IMR-90 (cell line): Measurements from ENCODE around the gene OR2T4. TPM values are rescaled to one million over a fixed set of nuclear protein-coding genes. Genes with fewer than 3 reads are reported as not detected.

Experiments used
- ATAC-seq: fragments of 200-7000 bp; cut with Tn5 transposase; 2 replicates; pipeline ENCODE4 v1.9.1; 2020; ENCODE audit warnings: low read depth, mild to moderate bottlenecking, moderate library complexity
- BruUV-seq: library from RNA; stranded (reverse); fragments of 400-500 nt; replicated peaks from 2 replicates; lab custom pipeline; 2021; lab: Mats Ljungman, UMichigan
- CTCF ChIA-PET: fragments of 300-600 bp; formaldehyde crosslinking; extraction: SDS; loops from one replicate; lab custom pipeline; 2021; ENCODE audit warnings: antibody characterized with exemption; lab: Yijun Ruan, JAX
- POLR2A ChIA-PET: fragments of 300-600 bp; sonication (Branson Sonifier 250); formaldehyde crosslinking; loops from one replicate; lab custom pipeline; 2022; ENCODE audit warnings: antibody characterized with exemption; ENCODE audit not compliant: unreplicated experiment; lab: Charles Lee
- DNase-seq: peaks from one replicate; pipeline ENCODE4 v3.0.0; 2013
- H2AFZ ChIP-seq: replicated peaks from 2 replicates; pipeline ENCODE3; 2013; ENCODE audit warnings: low read length, mild to moderate bottlenecking; ENCODE audit not compliant: poor library complexity
- H2AK5ac ChIP-seq: 2 replicates; pipeline ENCODE4 v1.6.1; 2013; ENCODE audit warnings: low read depth, low read length, inconsistent platforms
- H2AK9ac ChIP-seq: replicated peaks from 2 replicates; pipeline ENCODE3; 2013; ENCODE audit warnings: mild to moderate bottlenecking, low read depth, low read length, moderate library complexity; ENCODE audit not compliant: poor library complexity
- H2BK120ac ChIP-seq: 2 replicates; pipeline ENCODE4 v1.6.1; 2013; ENCODE audit warnings: low read depth, low read length, inconsistent platforms
- H2BK15ac ChIP-seq: 3 replicates; pipeline ENCODE4 v1.6.1; 2013; ENCODE audit warnings: low read depth, low read length, inconsistent platforms
- H2BK20ac ChIP-seq: 2 replicates; pipeline ENCODE4 v1.6.1; 2013; ENCODE audit warnings: low read depth, mild to moderate bottlenecking, inconsistent platforms, low read length, moderate library complexity
- H2BK5ac ChIP-seq: 2 replicates; pipeline ENCODE4 v1.6.1; 2013; ENCODE audit warnings: mild to moderate bottlenecking, low read depth, low read length, inconsistent platforms; ENCODE audit not compliant: poor library complexity, severe bottlenecking
- H3K14ac ChIP-seq: replicated peaks from 2 replicates; pipeline ENCODE4 v1.6.1; 2013; ENCODE audit warnings: low read depth, low read length, inconsistent platforms
- H3K18ac ChIP-seq: 2 replicates; pipeline ENCODE4 v1.6.1; 2013; ENCODE audit warnings: low read depth, low read length, control low read depth
- H3K23ac ChIP-seq: 2 replicates; pipeline ENCODE4 v1.6.1; 2013; ENCODE audit warnings: low read depth, low read length, inconsistent platforms
- H3K27ac ChIP-seq: 2 replicates; pipeline ENCODE4 v1.5.1; 2013; ENCODE audit warnings: mild to moderate bottlenecking, control low read depth, low read length; ENCODE audit not compliant: insufficient read depth
- H3K27me3 ChIP-seq: 2 replicates; pipeline ENCODE4 v1.6.1; 2013; ENCODE audit warnings: low read length; ENCODE audit not compliant: control insufficient read depth, insufficient read depth
- H3K36me3 ChIP-seq: 2 replicates; pipeline ENCODE4 v1.6.1; 2013; ENCODE audit warnings: low read length, mixed read lengths; ENCODE audit not compliant: control insufficient read depth, insufficient read depth
- H3K4ac ChIP-seq: 2 replicates; pipeline ENCODE4 v1.6.1; 2013; ENCODE audit warnings: low read depth, low read length, inconsistent platforms
- H3K4me1 ChIP-seq: 2 replicates; pipeline ENCODE4 v1.6.1; 2013; ENCODE audit warnings: low read length, mixed read lengths; ENCODE audit not compliant: control insufficient read depth, insufficient read depth
- H3K4me2 ChIP-seq: 2 replicates; pipeline ENCODE4 v1.6.1; 2013; ENCODE audit warnings: low read depth, mild to moderate bottlenecking, control low read depth, low read length, moderate library complexity
- H3K4me3 ChIP-seq: 2 replicates; pipeline ENCODE4 v1.5.1; 2013; ENCODE audit warnings: low read depth, mild to moderate bottlenecking, control low read depth, low read length, moderate library complexity; ENCODE audit not compliant: insufficient read depth
- H3K56ac ChIP-seq: 2 replicates; pipeline ENCODE4 v1.6.1; 2013; ENCODE audit warnings: low read length, inconsistent platforms; ENCODE audit not compliant: insufficient read depth; ENCODE audit errors: extremely low read depth
- H3K79me1 ChIP-seq, 2 experiments: 2 replicates each; pipeline ENCODE4 v1.6.1; 2013; ENCODE audit warnings: low read length in 2 of 2, inconsistent platforms in 1 of 2, low read depth in 1 of 2
- H3K9ac ChIP-seq: 2 replicates; pipeline ENCODE4 v1.6.1; 2013; ENCODE audit warnings: low read depth, low read length, control low read depth
- H3K9me1 ChIP-seq: 2 replicates; pipeline ENCODE4 v1.6.1; 2013; ENCODE audit warnings: low read length, inconsistent platforms; ENCODE audit not compliant: insufficient read depth
- H3K9me3 ChIP-seq: 2 replicates; pipeline ENCODE4 v1.6.1; 2013; ENCODE audit warnings: low read length; ENCODE audit not compliant: control insufficient read depth, insufficient read depth
- H4K20me1 ChIP-seq: 2 replicates; pipeline ENCODE4 v1.6.1; 2013; ENCODE audit warnings: low read length, inconsistent platforms; ENCODE audit not compliant: insufficient read depth
- H4K5ac ChIP-seq: 2 replicates; pipeline ENCODE4 v1.6.1; 2013; ENCODE audit warnings: mild to moderate bottlenecking, low read depth, low read length, control low read depth
- H4K8ac ChIP-seq, 2 experiments: 2 replicates each; pipeline ENCODE4 v1.6.1; 2013; ENCODE audit warnings: low read depth in 2 of 2, low read length in 2 of 2, control low read depth in 1 of 2, inconsistent platforms in 1 of 2
- H4K91ac ChIP-seq: 2 replicates; pipeline ENCODE4 v1.6.1; 2013; ENCODE audit warnings: low read depth, low read length, inconsistent platforms; ENCODE audit not compliant: insufficient read depth
- BHLHE40 ChIP-seq: fragments of 150-350 bp; IDR thresholded peaks from 2 replicates; pipeline ENCODE4 v1.6.1; 2016; ENCODE audit warnings: mild to moderate bottlenecking, low read depth, low read length
- CEBPB ChIP-seq: IDR thresholded peaks from 2 replicates; pipeline ENCODE4 v1.6.1; 2012; ENCODE audit warnings: low read depth, low read length, improper control_type of control experiment
- FOS ChIP-seq: fragments of 150-350 bp; IDR thresholded peaks from 2 replicates; pipeline ENCODE4 v1.6.1; 2016; ENCODE audit warnings: low read depth, low read length
- MAZ ChIP-seq: IDR thresholded peaks from 2 replicates; pipeline ENCODE4 v1.6.1; 2012; ENCODE audit warnings: low read depth, mild to moderate bottlenecking, low read length, improper control_type of control experiment, moderate library complexity, borderline replicate concordance
- MXI1 ChIP-seq: IDR thresholded peaks from 2 replicates; pipeline ENCODE4 v1.6.1; 2012; ENCODE audit warnings: low read depth, mild to moderate bottlenecking, low read length, moderate library complexity, borderline replicate concordance
- NFE2L2 ChIP-seq: fragments of 150-350 bp; IDR thresholded peaks from 2 replicates; pipeline ENCODE4 v1.6.1; 2016; ENCODE audit warnings: low read depth, mild to moderate bottlenecking, low read length
- POLR2A ChIP-seq: IDR thresholded peaks from 2 replicates; pipeline ENCODE4 v1.6.1; 2012; ENCODE audit warnings: mild to moderate bottlenecking, low read depth, low read length
- RAD21 ChIP-seq: IDR thresholded peaks from 2 replicates; pipeline ENCODE4 v1.6.1; 2012; ENCODE audit warnings: low read length, improper control_type of control experiment
- RCOR1 ChIP-seq: IDR thresholded peaks from 2 replicates; pipeline ENCODE4 v1.6.1; 2012; ENCODE audit warnings: mild to moderate bottlenecking, low read length, improper control_type of control experiment; ENCODE audit not compliant: insufficient replicate concordance
- RFX5 ChIP-seq: IDR thresholded peaks from 2 replicates; pipeline ENCODE4 v1.8.0; 2012; ENCODE audit warnings: low read depth, mild to moderate bottlenecking, low read length, moderate library complexity
- SMC3 ChIP-seq: fragments of 150-350 bp; IDR thresholded peaks from 2 replicates; pipeline ENCODE4 v1.6.1; 2016; ENCODE audit warnings: low read depth, mild to moderate bottlenecking, antibody characterized with exemption, low read length, moderate library complexity
- dilution Hi-C: fragments of 300-500 bp; cut with HindIII; formaldehyde crosslinking; loops from one replicate; pipeline ENCODE4 v1.14.3; 2018; ENCODE audit warnings: low sequenced_read_pairs; ENCODE audit not compliant: unreplicated experiment
- in situ Hi-C: fragments of 300-500 bp; cut with MboI; formaldehyde crosslinking; loops from 3 replicates; pipeline ENCODE4 v1.14.3; 2019; ENCODE audit warnings: low sequenced_read_pairs, inconsistent platforms, mixed read lengths
- intact Hi-C: fragments of 100-400 bp; cut with micrococcal nuclease; formaldehyde crosslinking; loops from 2 replicates; pipeline ENCODE4 v1.10.0; 2022
- polyA plus RNA-seq, 3 experiments: library from polyadenylated mRNA; depleted of rRNA; stranded (reverse); fragments of >200 nt; gene quantifications; 2 replicates each; pipeline ENCODE4 v1.2.3, GENCODE V29; 2012; ENCODE audit warnings: low replicate concordance in 1 of 3
- total RNA-seq: library from RNA; depleted of rRNA; stranded (reverse); fragments of >200 nt; gene quantifications from 2 replicates; pipeline ENCODE4 v1.2.3, GENCODE V29; 2012
- TF ChIP-seq, protein P1 (sequence below): conservative IDR thresholded peaks from 2 replicates; pipeline ENCODE4 v1.5.1; 2012; ENCODE audit warnings: mild to moderate bottlenecking, low read depth, low read length, improper control_type of control experiment

The OR2T4 gene
- total and polyA plus RNA-seq, 2 of the 4 experiments (the other 2 are of a cell fraction), result not detected

DNA sequence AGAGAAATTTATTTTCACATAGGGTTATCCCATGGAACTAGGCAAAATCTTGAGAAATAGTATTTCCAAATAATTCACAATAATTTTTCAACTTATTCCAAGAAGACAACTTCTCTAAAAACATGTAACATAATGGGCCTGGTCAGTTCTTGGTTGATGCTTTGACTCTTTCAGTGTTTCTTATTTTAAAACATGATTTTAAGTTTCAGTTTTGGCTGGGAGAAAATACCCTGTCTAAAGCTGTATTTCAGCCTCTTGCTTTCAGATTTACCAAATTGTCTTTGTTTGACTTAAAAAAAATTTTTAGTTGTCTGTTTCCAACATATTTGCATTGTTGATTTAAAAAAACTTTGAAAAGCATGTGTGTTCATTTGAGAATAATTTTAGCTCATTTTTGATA lies 5.1 kb downstream of the OR2T4 start:
- Histone ChIP-seq H2BK5ac (no peak overlapping the region), H3K36me3 (no peaks in the 10 kb centered on the region), H3K4me1 (no peaks in the 10 kb centered on the region), H2AK5ac (no peak overlapping the region), H3K9me3 (peaks cover 7% of the 10 kb centered on the region; the same call in 1 of the 2 replicates), H3K14ac (no peak overlapping the region), H3K4ac (no peak overlapping the region), H3K27me3 (no peaks in the 10 kb centered on the region), H4K8ac (no peak overlapping the region), H4K20me1 (no peaks in the 10 kb centered on the region), H3K4me2 (no peak overlapping the region), H2AK9ac (no peak overlapping the region), H4K5ac (no peak overlapping the region), H2AFZ (no peak overlapping the region), H3K56ac (no peak overlapping the region), H3K27ac (no peak overlapping the region), H3K23ac (no peak overlapping the region), H3K9me1 (no peaks in the 10 kb centered on the region), H3K9ac (no peak overlapping the region), H2BK120ac (no peak overlapping the region), H4K91ac (no peak overlapping the region), H2BK15ac (no peak overlapping the region), H3K18ac (no peak overlapping the region), H3K79me1 (no peaks in the 10 kb centered on the region), H2BK20ac (no peak overlapping the region), H3K4me3 (no peak overlapping the region)
- DNase-seq (no peak), ATAC-seq (no peak)
- intact Hi-C loops, result no loop called here
- dilution Hi-C loops, result no loop called here
- TF ChIP-seq BHLHE40 (no peak), FOS (no peak), RFX5 (no peak), CEBPB (no peak), MXI1 (no peak), MAZ (no peak), NFE2L2 (no peak), RCOR1 (no peak), SMC3 (no peak), RAD21 (no peak), POLR2A (no peak)
- TF ChIP-seq, protein P1, sequence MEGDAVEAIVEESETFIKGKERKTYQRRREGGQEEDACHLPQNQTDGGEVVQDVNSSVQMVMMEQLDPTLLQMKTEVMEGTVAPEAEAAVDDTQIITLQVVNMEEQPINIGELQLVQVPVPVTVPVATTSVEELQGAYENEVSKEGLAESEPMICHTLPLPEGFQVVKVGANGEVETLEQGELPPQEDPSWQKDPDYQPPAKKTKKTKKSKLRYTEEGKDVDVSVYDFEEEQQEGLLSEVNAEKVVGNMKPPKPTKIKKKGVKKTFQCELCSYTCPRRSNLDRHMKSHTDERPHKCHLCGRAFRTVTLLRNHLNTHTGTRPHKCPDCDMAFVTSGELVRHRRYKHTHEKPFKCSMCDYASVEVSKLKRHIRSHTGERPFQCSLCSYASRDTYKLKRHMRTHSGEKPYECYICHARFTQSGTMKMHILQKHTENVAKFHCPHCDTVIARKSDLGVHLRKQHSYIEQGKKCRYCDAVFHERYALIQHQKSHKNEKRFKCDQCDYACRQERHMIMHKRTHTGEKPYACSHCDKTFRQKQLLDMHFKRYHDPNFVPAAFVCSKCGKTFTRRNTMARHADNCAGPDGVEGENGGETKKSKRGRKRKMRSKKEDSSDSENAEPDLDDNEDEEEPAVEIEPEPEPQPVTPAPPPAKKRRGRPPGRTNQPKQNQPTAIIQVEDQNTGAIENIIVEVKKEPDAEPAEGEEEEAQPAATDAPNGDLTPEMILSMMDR, result no peak
- ChIA-PET CTCF (no interaction called here), POLR2A (no interaction called here)
- in situ Hi-C loops, result no loop called here
- no TSS peak for BruUV-seq
